RWPE1 (cell line): ENCODE results near the gene GPR137B.

Source experiments
- CTCF ChIA-PET: fragments of 350-600 bp; sonication (Branson Sonifier 250); formaldehyde crosslinking; extraction: SDS; loops from one replicate; lab custom pipeline; 2021; lab: Yijun Ruan, JAX
- POLR2A ChIA-PET: fragments of 400-600 bp; formaldehyde crosslinking; extraction: SDS; loops from one replicate; lab custom pipeline; 2020; ENCODE audit warnings: antibody characterized with exemption; ENCODE audit not compliant: low non-redundant PET; lab: Yijun Ruan, JAX
- DNase-seq: peaks from one replicate; pipeline ENCODE4 v3.0.0; 2012; ENCODE audit warnings: low spot score
- H3K27ac ChIP-seq: fragments of 450-650 bp; 2 replicates; pipeline ENCODE4 v1.5.1; 2017
- TF ChIP-seq, protein P1 (sequence below): fragments of 450-650 bp; conservative IDR thresholded peaks from 2 replicates; pipeline ENCODE4 v1.5.1; 2017; ENCODE audit warnings: low read depth, mild to moderate bottlenecking

GPR137B gene

DNA sequence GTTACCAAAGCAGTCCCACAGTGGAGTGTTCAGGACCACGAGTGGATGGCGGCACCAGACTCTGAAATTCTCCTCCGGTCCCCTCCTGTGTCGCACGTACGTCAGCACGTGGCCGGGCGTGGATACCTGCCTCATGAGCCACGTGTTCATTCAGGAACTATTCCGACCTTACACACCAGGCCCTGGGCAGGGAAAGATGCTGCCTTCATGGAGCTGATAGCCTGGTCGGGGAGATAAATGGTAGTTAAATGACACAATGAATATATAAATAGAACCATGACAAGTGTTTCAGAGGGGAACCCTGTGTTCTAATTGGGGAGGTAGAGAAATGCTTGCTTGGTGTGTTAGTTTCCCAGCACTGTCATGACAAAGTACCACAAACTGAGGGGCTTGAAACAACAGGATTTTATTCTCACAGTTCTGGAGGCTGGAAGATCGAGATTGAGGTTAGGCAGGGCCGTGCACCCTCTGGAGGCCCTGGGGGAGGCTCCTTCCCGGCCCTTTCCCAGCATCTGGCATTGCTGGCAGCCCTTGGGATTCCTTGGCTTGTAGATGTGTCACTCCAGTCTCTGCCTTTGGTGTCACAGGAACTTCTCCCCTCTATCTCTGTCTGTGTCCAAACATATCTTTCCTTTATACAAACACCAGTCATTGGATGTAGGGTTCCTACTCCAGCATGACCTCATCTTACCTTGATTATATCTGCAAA lies 28.9 kb upstream of the GPR137B start:
- TF ChIP-seq, protein P1, sequence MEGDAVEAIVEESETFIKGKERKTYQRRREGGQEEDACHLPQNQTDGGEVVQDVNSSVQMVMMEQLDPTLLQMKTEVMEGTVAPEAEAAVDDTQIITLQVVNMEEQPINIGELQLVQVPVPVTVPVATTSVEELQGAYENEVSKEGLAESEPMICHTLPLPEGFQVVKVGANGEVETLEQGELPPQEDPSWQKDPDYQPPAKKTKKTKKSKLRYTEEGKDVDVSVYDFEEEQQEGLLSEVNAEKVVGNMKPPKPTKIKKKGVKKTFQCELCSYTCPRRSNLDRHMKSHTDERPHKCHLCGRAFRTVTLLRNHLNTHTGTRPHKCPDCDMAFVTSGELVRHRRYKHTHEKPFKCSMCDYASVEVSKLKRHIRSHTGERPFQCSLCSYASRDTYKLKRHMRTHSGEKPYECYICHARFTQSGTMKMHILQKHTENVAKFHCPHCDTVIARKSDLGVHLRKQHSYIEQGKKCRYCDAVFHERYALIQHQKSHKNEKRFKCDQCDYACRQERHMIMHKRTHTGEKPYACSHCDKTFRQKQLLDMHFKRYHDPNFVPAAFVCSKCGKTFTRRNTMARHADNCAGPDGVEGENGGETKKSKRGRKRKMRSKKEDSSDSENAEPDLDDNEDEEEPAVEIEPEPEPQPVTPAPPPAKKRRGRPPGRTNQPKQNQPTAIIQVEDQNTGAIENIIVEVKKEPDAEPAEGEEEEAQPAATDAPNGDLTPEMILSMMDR = no peak
- H3K27ac ChIP-seq = no peak overlapping the region
- CTCF ChIA-PET = no interaction called here
- no peak for DNase-seq
- POLR2A ChIA-PET = no interaction called here

DNA sequence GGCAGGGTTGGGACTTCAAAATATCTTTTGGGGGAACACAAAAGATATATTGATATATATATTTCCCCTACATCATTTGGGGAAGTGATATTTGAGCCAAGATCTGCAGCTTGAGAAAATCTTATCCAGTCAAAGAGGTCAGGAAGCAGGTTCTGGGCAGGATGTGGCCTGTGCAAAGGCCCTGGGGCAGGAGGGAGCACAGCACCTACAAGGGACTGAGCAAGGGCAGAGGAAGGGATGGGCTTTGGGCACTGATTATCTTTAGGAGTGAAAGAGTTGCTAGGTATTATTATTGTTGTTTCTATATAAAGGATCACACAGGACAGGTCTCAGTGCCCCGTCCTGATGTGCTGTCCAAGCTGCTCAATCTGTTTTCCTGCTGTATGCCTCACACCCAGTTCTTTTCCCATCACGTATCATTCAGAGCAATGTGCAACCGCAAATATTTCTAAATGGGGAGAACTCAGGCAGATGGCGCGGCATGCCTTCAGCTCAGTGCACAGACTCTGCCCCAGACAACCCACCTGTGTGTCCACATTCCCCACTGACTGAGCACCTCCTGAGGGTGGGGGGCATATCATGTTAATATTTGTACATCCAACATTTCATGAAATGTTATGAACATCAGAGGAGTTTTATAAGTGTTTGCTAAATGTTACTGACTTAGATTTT lies 28.1 kb upstream of the GPR137B start:
- ChIA-PET CTCF (interaction anchor here (0.7 kb wide), 1 partner anchor 351 kb away, joined by 3 read pairs; no protein-coding TSS in a partner anchor), POLR2A (no interaction called here)
- TF ChIP-seq, protein P1 = no peak
- no peak overlapping the region for H3K27ac ChIP-seq
- DNase-seq = no peak

DNA sequence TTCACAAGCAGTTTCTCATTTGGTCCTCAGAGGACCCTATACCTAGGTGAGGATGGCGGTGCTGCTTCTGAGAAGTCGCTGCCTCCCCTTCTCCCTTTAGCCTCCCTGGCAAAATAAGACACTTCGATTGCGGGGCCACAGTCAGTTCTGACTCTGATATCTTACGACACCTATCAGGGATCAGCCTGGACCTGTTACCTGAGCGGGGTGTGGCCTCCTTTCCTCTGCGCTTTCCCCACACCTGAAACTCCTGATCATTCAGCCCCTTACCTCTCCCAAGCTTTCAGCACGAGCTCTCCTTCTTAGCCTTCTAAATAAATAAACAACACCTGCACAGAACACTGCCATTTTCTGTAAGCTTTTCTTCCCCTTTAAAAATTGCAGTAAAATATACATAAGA lies 24.6 kb upstream of the GPR137B start:
- POLR2A ChIA-PET = no interaction called here
- DNase-seq = peak; percentile 31
- TF ChIP-seq, protein P1 = no peak
- CTCF ChIA-PET = interaction anchor here (0.6 kb wide), 1 partner anchor 14 kb away, joined by 3 read pairs; no protein-coding TSS in a partner anchor
- H3K27ac ChIP-seq = no peak overlapping the region

DNA sequence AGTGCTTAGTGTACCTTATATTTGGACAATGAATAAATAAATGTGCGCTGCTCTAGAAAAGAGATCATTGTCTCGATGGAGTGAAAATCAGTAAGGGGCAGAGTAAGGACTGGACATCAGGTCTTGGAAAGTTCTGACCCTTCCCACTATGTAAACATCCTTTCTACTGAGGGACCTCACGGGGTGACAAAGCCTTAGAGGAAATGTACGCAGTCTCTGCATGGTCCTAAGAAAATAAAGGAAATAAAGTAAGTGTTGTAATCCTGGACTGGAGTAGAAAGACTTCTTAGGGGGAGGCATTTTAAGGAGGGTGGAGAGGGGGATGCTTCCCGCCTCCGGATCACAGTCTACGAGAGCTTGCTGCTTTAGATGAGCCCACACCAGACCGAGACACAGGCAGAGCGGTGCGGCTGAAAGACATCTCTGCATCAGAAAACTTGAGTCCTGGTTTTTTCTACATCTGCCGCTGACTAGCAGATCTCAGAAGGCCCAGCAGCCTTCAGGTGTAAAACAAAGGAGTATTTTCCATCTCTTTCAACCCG lies 22.3 kb upstream of the GPR137B start:
- no peak overlapping the region for H3K27ac ChIP-seq
- POLR2A ChIA-PET = no interaction called here
- TF ChIP-seq, protein P1 = no peak
- CTCF ChIA-PET = no interaction called here
- no peak for DNase-seq

DNA sequence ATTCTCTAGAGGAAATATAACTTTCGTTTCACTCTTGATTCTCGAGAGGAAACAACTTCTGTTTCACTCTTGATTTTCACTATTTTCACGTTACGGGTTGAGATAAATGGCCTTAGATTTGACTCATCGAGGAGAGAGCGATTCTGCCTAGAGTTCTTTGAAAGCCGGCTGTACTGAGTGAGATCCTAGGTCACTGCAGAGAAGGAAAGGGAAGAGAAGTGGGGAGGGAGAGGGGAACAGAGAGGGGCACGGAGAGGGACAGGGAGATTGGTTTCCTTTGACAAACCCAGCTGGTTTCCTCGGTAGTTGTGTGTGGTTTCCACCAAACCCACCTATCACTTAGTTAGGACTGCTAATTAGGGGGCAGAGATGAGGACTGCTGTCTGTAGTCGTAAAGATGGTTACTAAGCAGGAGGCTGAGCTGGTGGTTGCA lies 21.6 kb upstream of the GPR137B start:
- CTCF ChIA-PET = no interaction called here
- POLR2A ChIA-PET = no interaction called here
- TF ChIP-seq, protein P1 = no peak
- DNase-seq = no peak
- no peak overlapping the region for H3K27ac ChIP-seq

DNA sequence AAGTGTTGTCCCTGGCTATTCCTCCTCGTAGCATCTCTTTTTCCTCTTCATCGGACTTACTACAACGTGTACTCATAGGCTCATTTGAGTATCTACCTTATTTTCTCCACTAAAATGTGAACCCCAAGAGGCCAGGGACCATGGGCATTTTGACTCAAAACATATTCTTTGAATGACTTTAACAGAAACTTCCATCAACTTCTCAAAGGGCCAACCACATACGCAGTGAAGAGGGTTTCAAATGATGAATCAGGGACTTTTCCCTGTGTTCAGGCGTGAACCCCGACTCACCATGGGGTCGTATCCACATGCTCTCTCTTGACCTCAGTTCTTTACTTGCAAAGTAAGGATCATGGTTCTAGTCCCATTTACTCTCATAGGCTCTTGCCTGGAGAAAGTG lies 20.2 kb upstream of the GPR137B start:
- no peak for DNase-seq
- TF ChIP-seq, protein P1 = no peak
- H3K27ac ChIP-seq = no peak overlapping the region
- POLR2A ChIA-PET = no interaction called here
- CTCF ChIA-PET = no interaction called here
